ENCODE results near the gene PTGER3. TPM values are rescaled to one million over a fixed set of nuclear protein-coding genes. Genes with fewer than 3 reads are reported as not detected.

Gene PTGER3
- 0.47 and 2.6 TPM in 2 replicates for total RNA-seq

GRCh38 chr1:71047635-71048607 is at the start of gene PTGER3:
TSS of gene PTGER3 (minus strand) at chr1:71047816. CDS start at chr1:71047577, 239 bp downstream.

GRCh38 chr1:71080739-71081696 is 33.4 kb upstream of the PTGER3 start, which contains the start of gene ZRANB2:
TSS of gene ZRANB2 (minus strand) at chr1:71081035. CDS start at chr1:71080995, 40 bp downstream.

Other genes starting within 250 kb of the PTGER3 start
- gene ZRANB2, start 33.2 kb upstream of the PTGER3 start, total RNA-seq: 16.7 and 36.9 TPM in 2 replicates